ENCODE data around the gene GNAT1. TPM values are rescaled to one million over a fixed set of nuclear protein-coding genes. Genes with fewer than 3 reads are reported as not detected.

The GNAT1 gene
- total RNA-seq (2014; rRNA removed) (0.22 TPM in 1 of 2 replicates, not detected in the other), Bru-seq, nascent RNA (percentile 18 among the genes with signal in this experiment), BruChase-seq, experiment 1, labeled RNA remaining after a 6-hour chase (percentile 48 among the genes with signal in this experiment), BruChase-seq, experiment 2, labeled RNA remaining after a 2-hour chase (percentile 29 among the genes with signal in this experiment)
- long read RNA-seq: 0 reads

DNA sequence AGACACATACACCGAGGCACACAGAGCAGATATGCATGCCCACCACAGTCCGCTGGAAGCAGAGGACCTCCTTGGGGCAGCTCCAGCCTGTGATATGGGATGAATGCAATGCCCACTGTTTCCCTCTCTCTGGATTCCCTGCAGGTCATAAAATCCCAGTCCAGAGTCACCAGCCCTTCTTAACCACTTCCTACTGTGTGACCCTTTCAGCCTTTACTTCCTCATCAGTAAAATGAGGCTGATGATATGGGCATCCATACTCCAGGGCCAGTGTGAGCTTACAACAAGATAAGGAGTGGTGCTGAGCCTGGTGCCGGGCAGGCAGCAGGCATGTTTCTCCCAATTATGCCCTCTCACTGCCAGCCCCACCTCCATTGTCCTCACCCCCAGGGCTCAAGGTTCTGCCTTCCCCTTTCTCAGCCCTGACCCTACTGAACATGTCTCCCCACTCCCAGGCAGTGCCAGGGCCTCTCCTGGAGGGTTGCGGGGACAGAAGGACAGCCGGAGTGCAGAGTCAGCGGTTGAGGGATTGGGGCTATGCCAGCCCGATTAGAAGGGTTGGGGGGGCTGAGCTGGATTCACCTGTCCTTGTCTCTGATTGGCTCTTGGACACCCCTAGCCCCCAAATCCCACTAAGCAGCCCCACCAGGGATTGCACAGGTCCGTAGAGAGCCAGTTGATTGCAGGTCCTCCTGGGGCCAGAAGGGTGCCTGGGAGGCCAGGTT is at the start of gene GNAT1:
Gene GNAT1, plus strand, starts transcription at position 675 of the 725 bp plus-strand sequence. CDS start 116 bp downstream, outside the sequence.
- ATAC-seq (no peak), DNase-seq (no peak)
- no peaks in the 10 kb centered on the region for H3K9me3 ChIP-seq (ENCODE audit: low read length)
- H3K4me2 ChIP-seq (ENCODE audit: low read length): no peak within 1 kb of the TSS
- no peaks in the 10 kb centered on the region for H3K36me3 ChIP-seq (ENCODE audit: low read depth, low read length)
- BruUV-seq (replicated peaks): no TSS peak
- no peak within 1 kb of the TSS for H3K27ac ChIP-seq (ENCODE audit: low read length)
- no peaks in the 10 kb centered on the region for H3K79me2 ChIP-seq (ENCODE audit: low read length)
- H3K4me1 ChIP-seq (ENCODE audit: insufficient read depth, low read length): no peaks in the 10 kb centered on the region; the same call in 1 of the 2 replicates
- POLR2A ChIA-PET (ENCODE audit: unreplicated experiment): no interaction called here
- H3K9ac ChIP-seq (ENCODE audit: low read length): no peak within 1 kb of the TSS
- H2AFZ ChIP-seq (ENCODE audit: low read length): no peak within 1 kb of the TSS
- H3K9me2 ChIP-seq (replicated peaks; ENCODE audit: low read length): no peaks in the 10 kb centered on the region
- no peak within 1 kb of the TSS for H3K4me3 ChIP-seq (ENCODE audit: low read length)
- intact Hi-C loops (cut with micrococcal nuclease): no loop called here
- no peaks in the 10 kb centered on the region for H3K27me3 ChIP-seq (ENCODE audit: low read length)
- TF ChIP-seq, protein P1, sequence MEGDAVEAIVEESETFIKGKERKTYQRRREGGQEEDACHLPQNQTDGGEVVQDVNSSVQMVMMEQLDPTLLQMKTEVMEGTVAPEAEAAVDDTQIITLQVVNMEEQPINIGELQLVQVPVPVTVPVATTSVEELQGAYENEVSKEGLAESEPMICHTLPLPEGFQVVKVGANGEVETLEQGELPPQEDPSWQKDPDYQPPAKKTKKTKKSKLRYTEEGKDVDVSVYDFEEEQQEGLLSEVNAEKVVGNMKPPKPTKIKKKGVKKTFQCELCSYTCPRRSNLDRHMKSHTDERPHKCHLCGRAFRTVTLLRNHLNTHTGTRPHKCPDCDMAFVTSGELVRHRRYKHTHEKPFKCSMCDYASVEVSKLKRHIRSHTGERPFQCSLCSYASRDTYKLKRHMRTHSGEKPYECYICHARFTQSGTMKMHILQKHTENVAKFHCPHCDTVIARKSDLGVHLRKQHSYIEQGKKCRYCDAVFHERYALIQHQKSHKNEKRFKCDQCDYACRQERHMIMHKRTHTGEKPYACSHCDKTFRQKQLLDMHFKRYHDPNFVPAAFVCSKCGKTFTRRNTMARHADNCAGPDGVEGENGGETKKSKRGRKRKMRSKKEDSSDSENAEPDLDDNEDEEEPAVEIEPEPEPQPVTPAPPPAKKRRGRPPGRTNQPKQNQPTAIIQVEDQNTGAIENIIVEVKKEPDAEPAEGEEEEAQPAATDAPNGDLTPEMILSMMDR (conservative IDR thresholded peaks at IDR 0.05; ENCODE audit: low read depth, low read length): no peak
- no peak for TF ChIP-seq EZH2phosphoT487 (IDR thresholded peaks at IDR 0.05; ENCODE audit: borderline replicate concordance, low read length)
- TF ChIP-seq EZH2 (IDR thresholded peaks at IDR 0.05; ENCODE audit: low read length, unreplicated experiment): no peak
- CTCF ChIA-PET: interaction anchor here (0.7 to 1.5 kb wide), 3 partner anchors 27 to 71 kb away, joined by 3 read pairs; no protein-coding TSS in a partner anchor
- no peaks in the 10 kb centered on the region for H3F3A ChIP-seq (ENCODE audit: low read length, unreplicated experiment)
- H4K20me1 ChIP-seq (ENCODE audit: low read length): no peaks in the 10 kb centered on the region

DNA sequence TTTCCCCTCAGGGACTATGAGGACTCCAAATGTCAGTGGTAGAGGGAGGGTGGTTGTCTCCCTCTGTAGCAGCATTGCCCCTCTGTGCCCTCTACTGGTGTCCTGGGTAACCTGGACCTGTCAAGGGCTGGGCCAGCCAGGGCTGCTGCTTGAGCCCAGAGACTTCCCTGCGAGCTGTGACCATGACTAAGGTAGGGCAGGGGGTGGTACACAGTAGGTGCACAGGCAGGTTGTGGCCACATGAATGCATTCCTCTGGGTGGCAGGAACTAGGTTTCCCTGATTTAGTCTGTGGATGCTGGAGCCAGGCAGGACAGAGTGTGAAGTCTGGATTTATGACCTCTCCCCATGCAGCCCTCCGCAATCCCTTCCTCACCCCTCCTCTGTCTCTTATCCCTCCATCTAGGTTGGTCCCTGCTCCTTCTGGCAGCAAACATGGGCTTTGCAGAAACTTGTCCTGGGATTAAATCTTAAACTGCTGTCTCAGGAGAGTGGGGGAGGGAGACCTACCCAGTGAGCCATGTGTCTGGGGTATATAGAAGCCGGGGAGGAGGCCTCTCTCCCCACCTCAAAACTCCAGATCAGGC is 45.0 kb upstream of the GNAT1 start:
- H3K9ac ChIP-seq (ENCODE audit: low read length): no peak overlapping the region
- no peak overlapping the region for H3K27ac ChIP-seq (ENCODE audit: low read length)
- H3K9me3 ChIP-seq (ENCODE audit: low read length): no peaks in the 10 kb centered on the region
- no peak overlapping the region for H2AFZ ChIP-seq (ENCODE audit: low read length)
- no peak for DNase-seq
- no peaks in the 10 kb centered on the region for H3K4me1 ChIP-seq (ENCODE audit: insufficient read depth, low read length)
- no peaks in the 10 kb centered on the region for H3F3A ChIP-seq (ENCODE audit: low read length, unreplicated experiment)
- no peaks in the 10 kb centered on the region for H4K20me1 ChIP-seq (ENCODE audit: low read length)
- no peak overlapping the region for H3K4me2 ChIP-seq (ENCODE audit: low read length)
- no TSS peak for BruUV-seq (replicated peaks)
- ATAC-seq: peak; percentile 73
- ChIA-PET CTCF (no interaction called here), POLR2A (ENCODE audit: unreplicated experiment) (no interaction called here)
- intact Hi-C loops (cut with micrococcal nuclease): no loop called here
- no peaks in the 10 kb centered on the region for H3K79me2 ChIP-seq (ENCODE audit: low read length)
- TF ChIP-seq, protein P1 (conservative IDR thresholded peaks at IDR 0.05; ENCODE audit: low read depth, low read length): 0 out of 2 replicates have a peak, but pooled peaks have one; percentile 26
- TF ChIP-seq EZH2 (IDR thresholded peaks at IDR 0.05; ENCODE audit: low read length, unreplicated experiment): no peak
- H3K9me2 ChIP-seq (replicated peaks; ENCODE audit: low read length): no peaks in the 10 kb centered on the region
- no peak overlapping the region for H3K4me3 ChIP-seq (ENCODE audit: low read length)
- no peaks in the 10 kb centered on the region for H3K36me3 ChIP-seq (ENCODE audit: low read depth, low read length)
- no peaks in the 10 kb centered on the region for H3K27me3 ChIP-seq (ENCODE audit: low read length)

DNA sequence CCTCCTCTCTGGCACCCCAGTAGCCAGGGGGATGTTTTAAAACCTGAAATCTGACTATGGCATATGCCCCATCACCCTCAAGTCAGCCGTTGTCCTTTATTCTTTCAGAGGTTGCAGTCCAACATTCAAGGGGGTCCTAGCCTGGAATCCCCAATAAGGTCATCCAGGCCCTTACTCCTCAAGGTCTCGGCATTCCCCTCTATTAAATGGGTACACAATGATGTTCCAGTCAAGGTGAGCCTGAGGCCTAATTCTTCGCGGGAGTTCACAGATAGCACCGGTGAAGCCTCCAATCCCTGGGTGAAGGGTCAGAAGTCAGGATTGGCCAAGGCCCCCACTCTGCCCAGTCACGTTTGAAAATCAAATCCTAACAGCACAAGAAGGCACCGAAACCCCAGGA is 44.4 kb upstream of the GNAT1 start:
- CTCF ChIA-PET: no interaction called here

More for the DNA sequence above, 44.4 kb upstream of the GNAT1 start:
- BruUV-seq (replicated peaks): no TSS peak
- H3K79me2 ChIP-seq (ENCODE audit: low read length): no peaks in the 10 kb centered on the region
- POLR2A ChIA-PET (ENCODE audit: unreplicated experiment): no interaction called here
- H3K9me2 ChIP-seq (replicated peaks; ENCODE audit: low read length): no peaks in the 10 kb centered on the region
- TF ChIP-seq, protein P1 (conservative IDR thresholded peaks at IDR 0.05; ENCODE audit: low read depth, low read length): no peak
- no peak for TF ChIP-seq EZH2 (IDR thresholded peaks at IDR 0.05; ENCODE audit: low read length, unreplicated experiment)
- TF ChIP-seq EZH2phosphoT487 (IDR thresholded peaks at IDR 0.05; ENCODE audit: borderline replicate concordance, low read length): no peak
- H3K9me3 ChIP-seq (ENCODE audit: low read length): no peaks in the 10 kb centered on the region
- DNase-seq: no peak
- H2AFZ ChIP-seq (ENCODE audit: low read length): no peak overlapping the region
- no peak overlapping the region for H3K9ac ChIP-seq (ENCODE audit: low read length)
- no peak overlapping the region for H3K4me2 ChIP-seq (ENCODE audit: low read length)
- no peaks in the 10 kb centered on the region for H3K4me1 ChIP-seq (ENCODE audit: insufficient read depth, low read length)
- H3K4me3 ChIP-seq (ENCODE audit: low read length): no peak overlapping the region
- no peaks in the 10 kb centered on the region for H4K20me1 ChIP-seq (ENCODE audit: low read length)
- no peak overlapping the region for H3K27ac ChIP-seq (ENCODE audit: low read length)
- no peaks in the 10 kb centered on the region for H3K27me3 ChIP-seq (ENCODE audit: low read length)
- intact Hi-C loops (cut with micrococcal nuclease): no loop called here
- ATAC-seq: no peak
- no peaks in the 10 kb centered on the region for H3K36me3 ChIP-seq (ENCODE audit: low read depth, low read length)
- no peaks in the 10 kb centered on the region for H3F3A ChIP-seq (ENCODE audit: low read length, unreplicated experiment)
